HG02938 (cell line): ENCODE results near the gene CAMK4.
"Not testable (repeated sequence)": the region's sequence is repeated elsewhere in the genome, so short reads cannot be mapped to it uniquely, and the experiment has no call there.

Experiments used
- ATAC-seq: cut with Tn5 transposase; IDR thresholded peaks from one replicate; pipeline ENCODE4 v1.9.1; 2021; ENCODE audit warnings: mild to moderate bottlenecking, moderate library complexity; ENCODE audit not compliant: unreplicated experiment

CAMK4 gene

GRCh38 chr5:111309384-111309783 lies 85.2 kb downstream of the CAMK4 start:
- ATAC-seq = no peak

- ATAC-seq = no peak
Observed at GRCh38 chr5:111310711-111311620, 86.8 kb downstream of the CAMK4 start.

GRCh38 chr5:111311666-111312065 lies 87.5 kb downstream of the CAMK4 start:
- no peak for ATAC-seq

- ATAC-seq = no peak
Observed at GRCh38 chr5:111313017-111313724, 89.0 kb downstream of the CAMK4 start.

DNA sequence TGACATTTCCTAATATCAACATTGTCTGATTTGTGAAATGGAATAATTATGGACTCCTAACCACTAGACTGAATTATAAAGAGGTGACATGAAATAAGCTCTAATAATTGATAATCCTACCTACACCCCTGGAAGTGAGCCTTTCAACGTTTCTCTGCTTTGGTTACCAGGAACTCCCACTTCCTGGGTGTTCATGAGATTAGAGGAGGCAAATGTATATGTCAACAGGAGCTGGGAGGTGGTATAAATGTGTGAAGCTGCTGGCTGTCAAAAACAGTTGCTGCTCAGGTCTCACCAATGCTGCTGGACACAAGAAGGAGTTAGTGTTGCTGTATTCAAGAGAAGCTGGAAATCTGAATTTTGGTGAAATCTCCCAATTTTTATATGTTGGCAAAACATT lies 96.8 kb downstream of the CAMK4 start:
- no peak for ATAC-seq

DNA sequence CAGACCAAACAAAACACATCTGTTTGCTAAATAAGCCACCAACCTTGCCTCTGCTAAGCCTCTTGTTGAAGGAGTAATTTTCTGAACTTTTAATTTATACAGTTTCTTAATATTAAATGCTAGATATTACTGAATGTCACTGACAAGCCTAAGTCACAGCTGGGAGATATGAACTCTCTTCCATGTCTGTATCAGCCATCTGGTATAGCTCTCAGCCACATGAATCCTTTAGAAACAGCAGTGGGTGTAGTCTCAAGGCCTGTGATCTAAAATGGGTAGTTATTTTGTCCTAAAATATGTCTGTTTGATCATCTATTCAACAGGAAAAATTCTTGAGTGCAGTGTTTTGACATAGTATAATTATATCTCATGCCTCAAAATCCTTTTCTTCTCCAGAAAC lies 97.2 kb downstream of the CAMK4 start:
- ATAC-seq = no peak

DNA sequence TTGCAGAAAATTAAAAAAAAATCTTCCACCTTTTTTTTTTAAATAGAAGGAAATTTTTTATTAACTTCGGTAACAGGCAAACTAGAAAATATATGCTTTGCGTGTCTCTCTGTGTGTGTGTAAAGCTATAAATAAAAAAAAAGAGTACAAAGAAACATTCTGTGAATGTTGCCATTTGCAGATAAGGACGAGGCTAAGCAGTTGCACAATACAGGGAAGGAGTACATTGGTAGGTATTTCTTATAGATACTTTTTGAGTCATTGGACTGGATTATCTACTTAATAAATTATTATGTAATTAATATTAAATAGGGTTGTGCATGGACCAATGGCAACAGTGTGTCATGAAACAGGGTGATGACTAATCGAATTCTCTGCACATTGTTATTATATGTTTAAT lies 102.4 kb downstream of the CAMK4 start:
- ATAC-seq = no peak

- no peak for ATAC-seq
Observed at GRCh38 chr5:111337133-111337532, 112.9 kb downstream of the CAMK4 start.

DNA sequence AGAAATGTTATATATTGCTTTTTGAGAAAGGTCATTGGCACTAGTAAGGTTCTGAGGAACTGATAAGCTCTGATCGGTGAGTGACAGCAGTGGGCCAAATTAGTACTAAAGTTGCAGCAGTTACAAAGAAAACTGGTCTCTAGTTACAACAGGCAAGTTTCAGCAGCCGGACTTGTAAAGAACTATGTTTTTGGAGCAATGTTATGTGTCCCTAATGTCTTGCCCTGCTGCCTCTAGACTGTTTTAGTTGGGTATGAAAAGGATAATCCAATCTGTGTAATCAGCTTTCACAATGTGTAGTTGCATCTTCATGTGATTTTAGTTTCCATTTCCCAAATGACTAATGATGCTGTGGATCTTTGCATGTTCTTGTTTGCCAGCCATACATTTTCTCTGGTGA lies 113.5 kb downstream of the CAMK4 start:
- ATAC-seq = peak; percentile 60

GRCh38 chr5:111345731-111346130 lies 121.5 kb downstream of the CAMK4 start:
- no peak for ATAC-seq

GRCh38 chr5:111347021-111347420 lies 122.8 kb downstream of the CAMK4 start:
- no peak for ATAC-seq

- ATAC-seq = no peak
Observed at GRCh38 chr5:111348661-111349329, 124.6 kb downstream of the CAMK4 start.

GRCh38 chr5:111349429-111349828 lies 125.2 kb downstream of the CAMK4 start:
- ATAC-seq = no peak

DNA sequence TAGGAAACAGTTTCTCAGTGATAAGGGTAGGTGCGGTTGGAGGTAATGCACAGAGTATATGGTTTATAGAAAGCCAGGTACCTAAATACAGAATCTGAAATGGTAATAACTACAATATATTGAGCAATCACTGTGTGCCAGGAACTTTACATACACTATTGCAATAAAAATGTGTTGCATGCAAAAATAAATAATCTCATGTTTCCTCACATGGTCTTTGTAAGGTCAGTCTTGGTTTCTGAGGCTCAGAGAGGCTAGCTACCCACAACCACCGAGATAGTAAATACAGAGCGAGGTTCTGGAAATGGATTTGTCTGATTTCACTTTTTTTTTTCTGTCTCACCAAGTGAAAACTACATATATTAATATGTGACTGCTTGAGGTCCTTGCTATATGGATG lies 128.9 kb downstream of the CAMK4 start:
- no peak for ATAC-seq

DNA sequence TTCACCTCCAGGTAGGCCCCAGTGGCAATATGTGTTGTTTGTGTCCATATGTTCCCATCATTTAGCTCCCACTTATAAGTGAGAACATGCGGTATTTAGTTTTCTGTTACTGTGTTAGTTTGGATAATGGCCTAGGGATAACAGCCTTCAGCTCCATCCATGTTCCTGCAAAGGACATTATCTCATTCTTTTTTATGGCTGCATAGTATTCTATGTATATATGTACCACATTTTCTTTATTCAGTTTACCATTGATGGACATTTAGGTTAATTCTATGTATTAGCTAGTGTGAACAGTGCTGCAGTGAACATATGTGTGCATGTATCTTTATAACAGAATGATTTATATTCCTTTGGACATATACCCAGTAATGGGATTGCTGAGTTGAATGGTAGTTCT lies 134.5 kb downstream of the CAMK4 start:
- ATAC-seq = not testable (repeated sequence)

GRCh38 chr5:111360173-111360572 lies 136.0 kb downstream of the CAMK4 start:
- ATAC-seq = no peak

- no peak for ATAC-seq
Observed at GRCh38 chr5:111364992-111365391, 140.8 kb downstream of the CAMK4 start.

DNA sequence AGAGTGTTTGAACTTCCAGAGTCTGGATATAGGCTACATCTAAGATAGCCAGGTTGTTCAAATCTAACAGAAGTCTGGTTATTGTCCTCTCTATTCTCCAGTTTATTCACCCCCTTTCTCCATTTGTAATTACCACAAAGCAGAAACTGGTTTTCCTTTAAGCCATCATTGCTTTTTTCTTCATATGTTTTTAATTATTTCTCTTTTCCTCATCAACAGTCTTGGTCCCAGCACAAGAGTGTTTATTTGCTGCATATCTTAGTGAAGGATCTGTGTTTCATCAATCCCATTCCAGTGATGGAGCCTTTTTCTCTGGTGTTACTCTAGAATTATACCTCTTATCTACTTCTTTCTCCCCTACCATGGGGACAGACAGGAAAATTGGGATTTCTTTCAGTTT lies 142.2 kb downstream of the CAMK4 start:
- ATAC-seq = no peak

GRCh38 chr5:111367115-111367514 lies 142.9 kb downstream of the CAMK4 start:
- ATAC-seq = no peak

- ATAC-seq = no peak
Observed at GRCh38 chr5:111372799-111373198, 148.6 kb downstream of the CAMK4 start.

DNA sequence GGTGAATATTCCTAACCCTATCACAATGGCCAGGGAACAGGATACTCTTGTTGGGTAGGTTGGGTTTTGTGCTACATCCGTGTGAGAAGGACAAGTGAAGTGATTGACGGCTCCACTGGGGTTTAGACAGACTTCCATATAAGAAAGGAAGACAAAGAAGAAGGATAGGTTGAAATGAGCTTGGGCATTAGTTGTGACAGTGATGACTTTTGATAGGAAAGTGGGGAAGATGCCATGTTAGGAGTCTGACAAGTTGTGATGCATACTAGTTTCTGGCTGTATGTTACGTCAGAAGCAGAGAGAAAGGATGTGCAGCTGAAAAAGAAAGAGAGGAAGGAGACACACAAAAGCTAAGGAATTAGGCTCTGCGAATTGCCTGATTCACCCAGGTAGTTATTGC lies 150.2 kb downstream of the CAMK4 start:
- no peak for ATAC-seq

DNA sequence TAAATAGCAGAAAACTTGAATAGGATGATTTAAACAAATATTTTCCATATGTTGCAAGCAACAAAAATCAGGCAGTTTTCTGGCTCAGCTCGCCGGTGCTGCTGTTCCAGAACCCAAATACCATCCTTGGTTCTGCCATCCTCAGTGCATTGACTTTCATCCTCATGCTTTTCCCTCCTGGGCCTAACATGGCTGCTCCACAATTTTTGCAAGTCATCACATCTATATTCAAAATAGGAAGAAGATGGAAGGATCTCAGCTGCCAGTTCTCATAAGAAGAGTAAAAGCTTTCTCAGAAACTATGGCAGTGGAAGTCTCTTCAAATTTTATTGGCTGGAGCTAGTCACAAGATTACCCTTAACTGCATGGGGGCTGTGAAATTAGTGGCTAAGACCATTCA lies 151.5 kb downstream of the CAMK4 start:
- no peak for ATAC-seq
